GM12892 (cell line): Measurements from ENCODE around the gene RPTOR.

ENCODE experiments used
- POLR2A ChIP-seq: IDR thresholded peaks from 2 replicates; pipeline ENCODE4 v1.6.1; 2011; ENCODE audit warnings: low read depth, low read length, control low read depth
- POLR2AphosphoS5 ChIP-seq: IDR thresholded peaks from 2 replicates; pipeline ENCODE4 v1.6.1; 2011; ENCODE audit warnings: low read depth, low read length, control low read depth
- TAF1 ChIP-seq: IDR thresholded peaks from 2 replicates; pipeline ENCODE4 v1.6.1; 2011; ENCODE audit warnings: low read depth, mild to moderate bottlenecking, control low read depth, low read length, borderline replicate concordance

DNA sequence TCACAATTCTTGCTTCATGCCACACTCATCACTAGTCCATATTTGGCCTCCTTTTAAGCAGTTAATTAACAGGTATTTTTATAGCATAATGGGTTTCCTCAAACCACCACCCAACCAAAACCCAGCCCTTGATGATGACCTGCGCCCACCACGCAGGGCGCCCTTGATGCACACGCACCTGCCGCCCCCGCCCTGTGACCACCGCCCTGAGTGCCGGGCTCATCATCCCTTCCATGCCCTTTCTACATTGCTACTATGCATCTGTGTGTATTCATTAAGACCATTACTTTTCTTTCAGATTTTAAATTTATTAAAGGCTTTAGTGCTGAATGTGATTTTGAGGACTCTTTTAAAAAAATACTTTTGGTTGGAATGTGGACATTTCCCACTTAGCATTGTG lies 242.2 kb downstream of the RPTOR start:
- no peak for TF ChIP-seq POLR2A
- no peak for TF ChIP-seq POLR2AphosphoS5
- no peak for TF ChIP-seq TAF1
